HG02642 (cell line): Measurements from ENCODE around the gene MOSMO.
"Not testable (repeated sequence)": the region's sequence is repeated elsewhere in the genome, so short reads cannot be mapped to it uniquely, and the experiment has no call there.

Experiments
- ATAC-seq: cut with Tn5 transposase; IDR thresholded peaks from one replicate; pipeline ENCODE4 v1.9.1; 2021; ENCODE audit warnings: mild to moderate bottlenecking; ENCODE audit not compliant: unreplicated experiment, poor library complexity

The MOSMO gene

GRCh38 chr16:22128537-22128936 lies 120.6 kb downstream of the MOSMO start:
- not testable (repeated sequence) for ATAC-seq

- ATAC-seq: no peak
These were observed 122.6 kb downstream of the MOSMO start for GRCh38 chr16:22130528-22130927.

GRCh38 chr16:22132801-22133200 lies 124.9 kb downstream of the MOSMO start:
- ATAC-seq: no peak
